ENCODE results near the gene ADNP.
"Not testable (repeated sequence)": the region's sequence is repeated elsewhere in the genome, so short reads cannot be mapped to it uniquely, and the experiment has no call there.

DNA sequence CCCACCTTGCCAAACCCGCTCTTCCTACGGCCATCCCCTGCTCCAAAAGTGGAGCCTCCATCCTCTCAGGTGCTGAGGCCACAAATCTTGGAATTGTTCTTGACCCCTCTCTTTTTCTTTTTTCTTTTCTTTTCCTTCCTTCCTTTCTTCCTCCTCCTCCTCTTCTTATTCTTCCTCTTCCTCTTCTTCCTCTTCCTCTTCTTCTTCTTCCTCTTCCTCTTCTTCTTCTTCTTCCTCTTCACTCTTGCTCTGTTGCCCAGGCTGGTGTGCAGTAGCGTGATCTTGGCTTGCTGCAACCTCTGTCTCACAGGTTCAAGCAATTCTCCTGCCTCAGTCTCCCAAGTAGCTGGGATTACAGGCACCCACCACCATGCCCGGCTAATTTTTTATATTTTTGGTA lies 47.3 kb upstream of the ADNP start:
- not testable (repeated sequence) for TF ChIP-seq EZH2phosphoT487 (IDR thresholded peaks at IDR 0.05; ENCODE audit: low read depth, severe bottlenecking, unreplicated experiment); CTCF (IDR thresholded peaks at IDR 0.05; ENCODE audit: poor library complexity)
